Uterus (tissue), 4 donors: ENCODE results near the gene RAB3C. TPM values are rescaled to one million over a fixed set of nuclear protein-coding genes. Genes with fewer than 3 reads are reported as not detected.

Experiments
- DNase-seq, 2 donors: peaks; one replicate each; pipeline ENCODE4 v3.0.0-alpha.2; 2019 to 2020
- H3K27ac ChIP-seq, 2 donors: fragments of 200-600 bp; sonication (generic); 1 replicate in 1 of 2; 2 replicates in 1 of 2; pipeline ENCODE4 v1.5.1; 2016 to 2018
- H3K27me3 ChIP-seq, 2 donors: fragments of 200-600 bp; sonication (generic); one replicate each; pipeline ENCODE4 v1.5.1; 2018 to 2019; ENCODE audit warnings: control low read depth in 1 of 2
- H3K36me3 ChIP-seq, 2 donors: fragments of 200-600 bp; sonication (generic); one replicate each; pipeline ENCODE4 v1.5.1; 2019; ENCODE audit warnings: control low read depth in 1 of 2
- H3K4me1 ChIP-seq, 2 donors: fragments of 200-600 bp; sonication (generic); one replicate each; pipeline ENCODE4 v1.5.1; 2018 to 2019; ENCODE audit warnings: control low read depth in 1 of 2
- H3K4me3 ChIP-seq, 2 donors: fragments of 200-600 bp; sonication (generic); 1 replicate in 1 of 2; 2 replicates in 1 of 2; pipeline ENCODE4 v1.5.1; 2018 to 2019; ENCODE audit warnings: mild to moderate bottlenecking in 1 of 2
- H3K9me3 ChIP-seq, 2 donors: fragments of 200-600 bp; sonication (generic); one replicate each; pipeline ENCODE4 v1.5.1; 2019; ENCODE audit warnings: control low read depth in 1 of 2
- CTCF ChIP-seq, 4 experiments: fragments of 200-600 bp in 2 of 4; fragments of 450-650 bp in 2 of 4; sonication (generic) in 2 of 4; IDR thresholded peaks; one replicate each; pipeline ENCODE4 v1.5.1; 2016 to 2019; ENCODE audit warnings: antibody characterized with exemption in 4 of 4, mild to moderate bottlenecking in 2 of 4, moderate library complexity in 1 of 4
- POLR2A ChIP-seq, 2 donors: fragments of 450-650 bp; IDR thresholded peaks; one replicate each; pipeline ENCODE4 v1.6.1; 2016; ENCODE audit warnings: antibody characterized with exemption in 2 of 2, mild to moderate bottlenecking in 1 of 2, moderate library complexity in 1 of 2
- intact Hi-C: fragments of 100-400 bp; cut with DNase I; formaldehyde crosslinking; loops from one replicate; pipeline ENCODE4 v1.15.1; 2023; ENCODE audit warnings: low total_unique reads
- total RNA-seq, 4 donors: library from RNA; depleted of rRNA in 3 of 4; stranded (reverse); fragments of >200 nt in 3 of 4; gene quantifications; one replicate each; pipeline versions ENCODE4 v1.1.0 to v1.2.4, GENCODE V29; 2014 to 2023
- donor health status: DM: yes; HTN: yes; CAD: no.

RAB3C gene
- total RNA-seq, 4 donors from 2014 or later = 0.59 to 2.1 (median 0.83) TPM; not detected in 1

GRCh38 chr5:58670582-58670981 is 87.7 kb downstream of the RAB3C start:
- Histone ChIP-seq H3K4me3 (no peak overlapping the region), H3K4me1 (no peaks in the 10 kb centered on the region), H3K9me3 (no peaks in the 10 kb centered on the region), H3K27ac (no peak overlapping the region), H3K27me3 (no peaks in the 10 kb centered on the region), H3K36me3 (no peaks in the 10 kb centered on the region)
- intact Hi-C loops = no loop called here
- no peak for DNase-seq
- TF ChIP-seq CTCF (IDR thresholded peaks at IDR 0.05) (no peak), POLR2A (IDR thresholded peaks at IDR 0.05) (no peak)

GRCh38 chr5:58671155-58671554 is 88.3 kb downstream of the RAB3C start:
- no peak overlapping the region for H3K4me3 ChIP-seq
- H3K4me1 ChIP-seq = no peaks in the 10 kb centered on the region
- no peaks in the 10 kb centered on the region for H3K36me3 ChIP-seq
- no peak overlapping the region for H3K27ac ChIP-seq
- intact Hi-C loops = no loop called here
- no peak for DNase-seq
- no peaks in the 10 kb centered on the region for H3K9me3 ChIP-seq
- TF ChIP-seq CTCF (IDR thresholded peaks at IDR 0.05) (no peak), POLR2A (IDR thresholded peaks at IDR 0.05) (no peak)
- no peaks in the 10 kb centered on the region for H3K27me3 ChIP-seq

- intact Hi-C loops = no loop called here
- Histone ChIP-seq H3K36me3 (no peaks in the 10 kb centered on the region), H3K9me3 (no peaks in the 10 kb centered on the region), H3K27me3 (no peaks in the 10 kb centered on the region), H3K27ac (no peak overlapping the region), H3K4me1 (no peaks in the 10 kb centered on the region), H3K4me3 (no peak overlapping the region)
- no peak for DNase-seq
- no peak for TF ChIP-seq CTCF (IDR thresholded peaks at IDR 0.05)
Observed at GRCh38 chr5:58672521-58672920, 89.6 kb downstream of the RAB3C start.

GRCh38 chr5:58674070-58674469 is 91.2 kb downstream of the RAB3C start:
- TF ChIP-seq POLR2A (IDR thresholded peaks at IDR 0.05) (no peak), CTCF (IDR thresholded peaks at IDR 0.05) (no peak)
- Histone ChIP-seq H3K4me1 (no peaks in the 10 kb centered on the region), H3K4me3 (no peak overlapping the region), H3K9me3 (no peaks in the 10 kb centered on the region), H3K27me3 (no peaks in the 10 kb centered on the region), H3K36me3 (no peaks in the 10 kb centered on the region), H3K27ac (no peak overlapping the region)
- intact Hi-C loops = no loop called here
- DNase-seq = no peak

GRCh38 chr5:58674711-58675110 is 91.8 kb downstream of the RAB3C start:
- H3K4me1 ChIP-seq = no peaks in the 10 kb centered on the region
- intact Hi-C loops = no loop called here

More at GRCh38 chr5:58674711-58675110, 91.8 kb downstream of the RAB3C start:
- H3K36me3 ChIP-seq = no peaks in the 10 kb centered on the region
- H3K27me3 ChIP-seq = no peaks in the 10 kb centered on the region
- DNase-seq = no peak
- H3K9me3 ChIP-seq = no peaks in the 10 kb centered on the region
- H3K4me3 ChIP-seq = no peak overlapping the region
- no peak for TF ChIP-seq POLR2A (IDR thresholded peaks at IDR 0.05)
- no peak for TF ChIP-seq CTCF (IDR thresholded peaks at IDR 0.05)
- H3K27ac ChIP-seq = no peak overlapping the region
